ENCODE results near the gene PPP1R12C. TPM values are rescaled to one million over a fixed set of nuclear protein-coding genes. Genes with fewer than 3 reads are reported as not detected.
"Not testable (repeated sequence)": the region's sequence is repeated elsewhere in the genome, so short reads cannot be mapped to it uniquely, and the experiment has no call there.

PPP1R12C gene
- total RNA-seq, 3 donors from 2014 or later = 68.3 to 148 (median 91.7) TPM

- Histone ChIP-seq H3K4me3 (no peak overlapping the region), H3K27me3 (no peaks in the 10 kb centered on the region), H3K9me3 (no peaks in the 10 kb centered on the region), H3K36me3 (no peaks in the 10 kb centered on the region), H3K4me1 (peaks cover 0 to under 1% of the 10 kb centered on the region in 2 donors), H3K27ac (peak overlapping the region in 1 of 2 donors; percentile 66)
- DNase-seq (ENCODE audit: low spot score in 2 of 2) = no peak
- TF ChIP-seq CTCF (IDR thresholded peaks at IDR 0.05) (no peak), POLR2A (IDR thresholded peaks at IDR 0.05) (no peak), POLR2AphosphoS5 (IDR thresholded peaks at IDR 0.05) (no peak)
- intact Hi-C loops (cut with DNase I; ENCODE audit: low total_unique reads) = loop anchor here (5.0 kb wide), 1 partner anchor 1527 kb away; no protein-coding TSS in a partner anchor
These were observed 7.7 kb downstream of the PPP1R12C start for GRCh38 chr19:55109527-55110291.

- H3K27me3 ChIP-seq; DNase-seq (ENCODE audit: low spot score in 2 of 2); H3K36me3 ChIP-seq; H3K4me3 ChIP-seq; H3K9me3 ChIP-seq; H3K4me1 ChIP-seq; intact Hi-C loops (cut with DNase I; ENCODE audit: low total_unique reads); H3K27ac ChIP-seq: not testable (repeated sequence)
These were observed 10.2 kb downstream of the PPP1R12C start for GRCh38 chr19:55107252-55107651.

- DNase-seq (ENCODE audit: low spot score in 2 of 2) = no peak
- no peak for TF ChIP-seq CTCF (IDR thresholded peaks at IDR 0.05)
- TF ChIP-seq POLR2AphosphoS5 (IDR thresholded peaks at IDR 0.05) = no peak
- no peak for TF ChIP-seq POLR2A (IDR thresholded peaks at IDR 0.05)
- no peak overlapping the region for H3K27ac ChIP-seq
- H3K9me3 ChIP-seq = peaks cover 4 to 6% of the 10 kb centered on the region in 2 donors
- H3K27me3 ChIP-seq = no peaks in the 10 kb centered on the region
- H3K4me1 ChIP-seq = no peaks in the 10 kb centered on the region
- H3K36me3 ChIP-seq = no peaks in the 10 kb centered on the region
- intact Hi-C loops (cut with DNase I; ENCODE audit: low total_unique reads) = no loop called here
- H3K4me3 ChIP-seq = no peak overlapping the region
These were observed 10.8 kb downstream of the PPP1R12C start for GRCh38 chr19:55106591-55106990.

GRCh38 chr19:55105237-55105636, 12.2 kb downstream of the PPP1R12C start:
- Histone ChIP-seq H3K27ac (no peak overlapping the region), H3K9me3 (peaks cover 4 to 6% of the 10 kb centered on the region in 2 donors), H3K4me3 (no peak overlapping the region), H3K27me3 (no peaks in the 10 kb centered on the region), H3K36me3 (no peaks in the 10 kb centered on the region), H3K4me1 (no peaks in the 10 kb centered on the region)
- DNase-seq (ENCODE audit: low spot score in 2 of 2) = no peak
- TF ChIP-seq POLR2A (IDR thresholded peaks at IDR 0.05) (no peak), POLR2AphosphoS5 (IDR thresholded peaks at IDR 0.05) (no peak), CTCF (IDR thresholded peaks at IDR 0.05) (no peak)
- intact Hi-C loops (cut with DNase I; ENCODE audit: low total_unique reads) = no loop called here

GRCh38 chr19:55103190-55103589, 14.2 kb downstream of the PPP1R12C start:
- no peaks in the 10 kb centered on the region for H3K4me1 ChIP-seq
- intact Hi-C loops (cut with DNase I; ENCODE audit: low total_unique reads) = no loop called here
- H3K36me3 ChIP-seq = no peaks in the 10 kb centered on the region
- H3K9me3 ChIP-seq = peaks cover 4 to 6% of the 10 kb centered on the region in 2 donors
- no peaks in the 10 kb centered on the region for H3K27me3 ChIP-seq
- no peak overlapping the region for H3K4me3 ChIP-seq
- TF ChIP-seq POLR2A (IDR thresholded peaks at IDR 0.05) (no peak), POLR2AphosphoS5 (IDR thresholded peaks at IDR 0.05) (no peak), CTCF (IDR thresholded peaks at IDR 0.05) (no peak)
- no peak for DNase-seq (ENCODE audit: low spot score in 2 of 2)
- no peak overlapping the region for H3K27ac ChIP-seq

Measured in breast epithelium (tissue), 4 donors.